Measurements from ENCODE around the gene FOXD4L5. TPM values are rescaled to one million over a fixed set of nuclear protein-coding genes. Genes with fewer than 3 reads are reported as not detected.

The FOXD4L5 gene
- total RNA-seq (2022; extraction: Qiagen RNA extraction; ENCODE audit: low read depth), result not detected in 5 replicates

DNA sequence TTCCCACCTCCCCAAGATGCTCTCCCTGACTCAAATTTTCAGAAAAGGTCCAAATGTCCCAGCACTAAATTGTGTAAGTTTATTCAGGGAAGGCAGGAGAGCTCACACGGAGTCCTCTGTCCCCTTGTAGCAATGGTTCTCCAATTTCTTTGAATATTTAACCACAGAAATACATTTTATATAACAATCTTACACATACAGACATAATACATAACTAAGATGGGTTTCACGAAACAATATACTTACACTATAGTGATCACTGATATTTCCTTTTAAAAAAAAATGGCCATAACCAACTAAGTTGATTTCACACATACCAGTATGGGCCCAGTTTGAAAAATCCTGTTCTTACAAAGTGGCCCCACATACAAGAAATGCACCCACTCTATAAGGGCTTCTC lies at the start of gene FOXD4L5:
Gene FOXD4L5 (minus strand): TSS at position 101 of the 400 bp plus-strand sequence. CDS start 832 bp downstream, outside the sequence.

